Activated T-cell treated with anti-CD3 and anti-CD28 coated beads, Interleukin-2, amount 50 U/mL, for 72 hours (primary cell): ENCODE results near the gene GPR119. TPM values are rescaled to one million over a fixed set of nuclear protein-coding genes. Genes with fewer than 3 reads are reported as not detected.
"Not testable (repeated sequence)": the region's sequence is repeated elsewhere in the genome, so short reads cannot be mapped to it uniquely, and the experiment has no call there.

Experiments
- ATAC-seq, 2 donors: fragments of 150-1000 bp; cut with Tn5 transposase; replicated peaks in 1 of 2; 2 replicates each; pipeline ENCODE4 v1.10.0; 2021; ENCODE audit warnings: moderate library complexity in 2 of 2, mild to moderate bottlenecking in 1 of 2
- DNase-seq, 2 donors: peaks; one replicate each; pipeline ENCODE4 v3.0.0; 2021 to 2022; ENCODE audit warnings: mixed read lengths in 1 of 2
- H3K27ac Mint-ChIP-seq: one replicate; pipeline ENCODE4 v1.8.0; 2022; ENCODE audit warnings: mild to moderate bottlenecking, moderate library complexity, mixed read lengths
- H3K27me3 Mint-ChIP-seq: one replicate; pipeline ENCODE4 v1.8.0; 2022; ENCODE audit warnings: low read depth, mixed read lengths
- H3K36me3 Mint-ChIP-seq, 2 donors: one replicate each; pipeline ENCODE4 v1.8.0; 2022; ENCODE audit warnings: mixed read lengths in 2 of 2, mild to moderate bottlenecking in 1 of 2; ENCODE audit not compliant: insufficient read depth in 2 of 2
- H3K4me1 Mint-ChIP-seq: one replicate; pipeline ENCODE4 v1.8.0; 2022; ENCODE audit warnings: low read depth, mixed read lengths
- H3K4me3 Mint-ChIP-seq, 2 donors: one replicate each; pipeline ENCODE4 v1.8.0; 2022; ENCODE audit warnings: mild to moderate bottlenecking in 2 of 2, mixed read lengths in 2 of 2, moderate library complexity in 2 of 2
- H3K9me3 Mint-ChIP-seq, 2 donors: one replicate each; pipeline ENCODE4 v1.8.0; 2022; ENCODE audit warnings: mixed read lengths in 2 of 2
- total RNA-seq, 2 donors: library from RNA; stranded (reverse); gene quantifications; one replicate each; pipeline ENCODE4 v1.2.3, GENCODE V29; 2022

Gene GPR119
- not detected for total RNA-seq

- H3K27ac Mint-ChIP-seq: no peak within 1 kb of the TSS
- H3K36me3 Mint-ChIP-seq: no peaks in the 10 kb centered on the region
- no peaks in the 10 kb centered on the region for H3K9me3 Mint-ChIP-seq
- DNase-seq (no peak), ATAC-seq (no peak)
- no peak within 1 kb of the TSS for H3K4me3 Mint-ChIP-seq
- no peaks in the 10 kb centered on the region for H3K4me1 Mint-ChIP-seq
- H3K27me3 Mint-ChIP-seq: peaks cover 30% of the 10 kb centered on the region
These were observed at the start of gene GPR119 for GRCh38 chrX:130385520-130385919. Gene GPR119, minus strand, starts transcription at chrX:130385674. Its CDS starts 227 bp downstream, at chrX:130385447.

GRCh38 chrX:130429236-130429635 lies 43.8 kb upstream of the GPR119 start:
- not testable (repeated sequence) for H3K27ac Mint-ChIP-seq, ATAC-seq, H3K27me3 Mint-ChIP-seq, H3K36me3 Mint-ChIP-seq, H3K9me3 Mint-ChIP-seq, H3K4me1 Mint-ChIP-seq, DNase-seq, H3K4me3 Mint-ChIP-seq

- Mint-ChIP-seq H3K27me3 (peaks cover 14% of the 10 kb centered on the region), H3K4me1 (no peaks in the 10 kb centered on the region), H3K9me3 (peaks cover 0 to 1% of the 10 kb centered on the region in 2 donors), H3K36me3 (no peaks in the 10 kb centered on the region), H3K4me3 (no peak overlapping the region), H3K27ac (no peak overlapping the region)
- no peak for DNase-seq
- ATAC-seq: no peak
These were observed 41.1 kb upstream of the GPR119 start for GRCh38 chrX:130426531-130426930.

- peaks cover 10% of the 10 kb centered on the region for H3K27me3 Mint-ChIP-seq
- ATAC-seq (no peak), DNase-seq (no peak)
- H3K27ac Mint-ChIP-seq: no peak overlapping the region
- H3K36me3 Mint-ChIP-seq: peaks cover 0 to 2% of the 10 kb centered on the region in 2 donors
- peaks cover 2% of the 10 kb centered on the region for H3K4me1 Mint-ChIP-seq
- no peak overlapping the region for H3K4me3 Mint-ChIP-seq
- no peaks in the 10 kb centered on the region for H3K9me3 Mint-ChIP-seq
These were observed 33.8 kb upstream of the GPR119 start for GRCh38 chrX:130419263-130419662.

- Mint-ChIP-seq H3K36me3 (peaks cover 0 to 5% of the 10 kb centered on the region in 2 donors), H3K9me3 (no peaks in the 10 kb centered on the region), H3K27me3 (peaks cover 10% of the 10 kb centered on the region), H3K27ac (no peak overlapping the region), H3K4me3 (no peak overlapping the region), H3K4me1 (peaks cover 5% of the 10 kb centered on the region)
- no peak for ATAC-seq
- DNase-seq: no peak
These were observed 33.3 kb upstream of the GPR119 start for GRCh38 chrX:130418740-130419139.

- Mint-ChIP-seq H3K36me3 (peaks cover 0 to 5% of the 10 kb centered on the region in 2 donors), H3K27ac (no peak overlapping the region), H3K27me3 (peaks cover 5% of the 10 kb centered on the region), H3K4me1 (peaks cover 5% of the 10 kb centered on the region), H3K4me3 (no peak overlapping the region), H3K9me3 (no peaks in the 10 kb centered on the region)
- ATAC-seq: no peak
- DNase-seq: no peak
These were observed 32.6 kb upstream of the GPR119 start for GRCh38 chrX:130418066-130418465.

GRCh38 chrX:130416785-130417184 lies 31.3 kb upstream of the GPR119 start:
- Mint-ChIP-seq H3K36me3 (peaks cover 0 to 9% of the 10 kb centered on the region in 2 donors), H3K9me3 (no peaks in the 10 kb centered on the region), H3K27me3 (peaks cover 5% of the 10 kb centered on the region), H3K4me3 (no peak overlapping the region), H3K4me1 (peaks cover 5% of the 10 kb centered on the region), H3K27ac (no peak overlapping the region)
- DNase-seq (no peak), ATAC-seq (no peak)

- H3K36me3 Mint-ChIP-seq: peaks cover 2 to 9% of the 10 kb centered on the region in 2 donors
- H3K27me3 Mint-ChIP-seq: no peaks in the 10 kb centered on the region
- no peak overlapping the region for H3K27ac Mint-ChIP-seq
- no peaks in the 10 kb centered on the region for H3K9me3 Mint-ChIP-seq
- peaks cover 5% of the 10 kb centered on the region for H3K4me1 Mint-ChIP-seq
- peak; percentile 45 to 53 for ATAC-seq
- no peak for DNase-seq
- no peak overlapping the region for H3K4me3 Mint-ChIP-seq
These were observed 29.7 kb upstream of the GPR119 start for GRCh38 chrX:130415201-130415600.

- no peak overlapping the region for H3K27ac Mint-ChIP-seq
- peaks cover 5% of the 10 kb centered on the region for H3K4me1 Mint-ChIP-seq
- no peak overlapping the region for H3K4me3 Mint-ChIP-seq
- H3K36me3 Mint-ChIP-seq: peaks cover 2 to 9% of the 10 kb centered on the region in 2 donors
- ATAC-seq (no peak), DNase-seq (no peak)
- H3K27me3 Mint-ChIP-seq: no peaks in the 10 kb centered on the region
- no peaks in the 10 kb centered on the region for H3K9me3 Mint-ChIP-seq
These were observed 29.3 kb upstream of the GPR119 start for GRCh38 chrX:130414800-130415199.

- no peaks in the 10 kb centered on the region for H3K9me3 Mint-ChIP-seq
- no peak overlapping the region for H3K4me3 Mint-ChIP-seq
- H3K27ac Mint-ChIP-seq: no peak overlapping the region
- H3K4me1 Mint-ChIP-seq: peaks cover 5% of the 10 kb centered on the region
- DNase-seq (no peak), ATAC-seq (no peak)
- no peaks in the 10 kb centered on the region for H3K27me3 Mint-ChIP-seq
- H3K36me3 Mint-ChIP-seq: peaks cover 2 to 9% of the 10 kb centered on the region in 2 donors
These were observed 27.9 kb upstream of the GPR119 start for GRCh38 chrX:130413415-130413814.

GRCh38 chrX:130402208-130402684 lies 16.8 kb upstream of the GPR119 start:
- no peaks in the 10 kb centered on the region for H3K9me3 Mint-ChIP-seq
- H3K27ac Mint-ChIP-seq: peak overlapping the region; percentile 89
- H3K27me3 Mint-ChIP-seq: peaks cover 2% of the 10 kb centered on the region
- no peak for DNase-seq
- peaks cover 13% of the 10 kb centered on the region for H3K4me1 Mint-ChIP-seq
- H3K36me3 Mint-ChIP-seq: peaks cover 3 to 11% of the 10 kb centered on the region in 2 donors
- H3K4me3 Mint-ChIP-seq: peak overlapping the region; percentile 84 to 90
- peak in 1 of 2 donors; percentile 16 for ATAC-seq

GRCh38 chrX:130401415-130402207 lies 16.1 kb upstream of the GPR119 start, which contains the start of gene RBMX2:
Gene RBMX2, plus strand, starts transcription at chrX:130401987. Its CDS starts 46 bp downstream, at chrX:130402033.
- Mint-ChIP-seq H3K4me3 (peak within 1 kb of the TSS; percentile 84 to 90), H3K36me3 (peaks cover 3 to 11% of the 10 kb centered on the region in 2 donors), H3K4me1 (peaks cover 13% of the 10 kb centered on the region), H3K27me3 (peaks cover 8% of the 10 kb centered on the region), H3K27ac (peak within 1 kb of the TSS; percentile 97), H3K9me3 (no peaks in the 10 kb centered on the region)
- DNase-seq (peak; percentile 73 to 76), ATAC-seq (peak; percentile 95)

- H3K27ac Mint-ChIP-seq: no peak overlapping the region
- no peaks in the 10 kb centered on the region for H3K4me1 Mint-ChIP-seq
- H3K27me3 Mint-ChIP-seq: peaks cover 39% of the 10 kb centered on the region
- H3K4me3 Mint-ChIP-seq: no peak overlapping the region
- no peak for ATAC-seq
- no peaks in the 10 kb centered on the region for H3K36me3 Mint-ChIP-seq
- no peaks in the 10 kb centered on the region for H3K9me3 Mint-ChIP-seq
- no peak for DNase-seq
These were observed 9.9 kb upstream of the GPR119 start for GRCh38 chrX:130395341-130395740.
